Mucosa of descending colon (tissue), 3 donors: ENCODE results near the gene DOC2B. TPM values are rescaled to one million over a fixed set of nuclear protein-coding genes. Genes with fewer than 3 reads are reported as not detected.
A peak's percentile ranks its signal among the peaks of the same experiment; 100 is the strongest.
"Not testable (repeated sequence)": the region's sequence is repeated elsewhere in the genome, so short reads cannot be mapped to it uniquely, and the experiment has no call there.

ENCODE experiments used
- ATAC-seq: fragments of 200-7000 bp; cut with Tn5 transposase; one replicate; pipeline ENCODE4 v1.9.1; 2020; ENCODE audit warnings: mild to moderate bottlenecking, moderate library complexity
- DNase-seq, 3 donors: peaks; one replicate each; pipeline ENCODE4 v3.0.0-alpha.2; 2020
- H3K36me3 ChIP-seq: fragments of 200-600 bp; one replicate; pipeline ENCODE4 v1.8.0; 2021; ENCODE audit warnings: low read depth, mild to moderate bottlenecking
- H3K4me1 ChIP-seq: fragments of 200-600 bp; one replicate; pipeline ENCODE4 v1.8.0; 2021; ENCODE audit warnings: low read depth, mild to moderate bottlenecking
- H3K4me3 ChIP-seq: fragments of 200-600 bp; one replicate; pipeline ENCODE4 v1.8.0; 2021; ENCODE audit warnings: mild to moderate bottlenecking
- H3K9me3 ChIP-seq: fragments of 200-600 bp; one replicate; pipeline ENCODE4 v1.8.0; 2021; ENCODE audit warnings: mild to moderate bottlenecking
- CTCF ChIP-seq: fragments of 200-600 bp; IDR thresholded peaks from one replicate; pipeline ENCODE4 v1.8.0; 2022; ENCODE audit warnings: antibody characterized with exemption, mild to moderate bottlenecking
- intact Hi-C, 2 donors: fragments of 100-400 bp; cut with DNase I in 1 of 2; cut with micrococcal nuclease in 1 of 2; formaldehyde crosslinking; loops; one replicate each; pipeline versions ENCODE4 v1.11.0 to v1.11.1; 2022; cut with DNase I, micrococcal nuclease
- total RNA-seq, 3 donors: library from RNA; stranded (reverse); fragmentation: NEBNext Ultra II Directional in 2 of 3; extraction: Animal tissue kit (Norgen Biotek cat#: 25700) in 2 of 3; gene quantifications; one replicate each; pipeline versions ENCODE4 v1.2.1 to v1.2.4, GENCODE V29; 2021 to 2023
- donor health status: DM: no; HTN: no; CAD: no; lungs with moderate emphysema.
- donor health status: DM: no; HTN: no; CAD: no.
- donor health status: DM: no; HTN: yes; CAD: no.

DOC2B gene
- total RNA-seq, 3 donors from 2014 or later: 3.2 to 6.7 (median 4.0) TPM

- Histone ChIP-seq H3K9me3 (no peaks in the 10 kb centered on the region), H3K4me3 (no peak overlapping the region), H3K36me3 (no peaks in the 10 kb centered on the region), H3K4me1 (no peaks in the 10 kb centered on the region)
- intact Hi-C loops: no loop called here
- TF ChIP-seq CTCF: no peak
- peak in 2 of 3 donors; percentile 8 to 29 for DNase-seq
- no peak for ATAC-seq
Measured at GRCh38 chr17:227078-227945, 45.9 kb upstream of the DOC2B start.

- no peak for TF ChIP-seq CTCF
- intact Hi-C loops: no loop called here
Measured at GRCh38 chr17:226108-227077, 44.9 kb upstream of the DOC2B start.

GRCh38 chr17:225551-225950 is 44.1 kb upstream of the DOC2B start:
- no peak for TF ChIP-seq CTCF
- intact Hi-C loops: no loop called here
- DNase-seq (peak in 1 of 3 donors; percentile 28), ATAC-seq (no peak)
- Histone ChIP-seq H3K4me3 (no peak overlapping the region), H3K36me3 (no peaks in the 10 kb centered on the region), H3K9me3 (no peaks in the 10 kb centered on the region), H3K4me1 (no peaks in the 10 kb centered on the region)

More at GRCh38 chr17:226108-227077, 44.9 kb upstream of the DOC2B start:
- peak in 2 of 3 donors; percentile 5 to 7 for DNase-seq
- no peak overlapping the region for H3K4me3 ChIP-seq
- no peak for ATAC-seq
- H3K9me3 ChIP-seq: no peaks in the 10 kb centered on the region
- no peaks in the 10 kb centered on the region for H3K36me3 ChIP-seq
- H3K4me1 ChIP-seq: no peaks in the 10 kb centered on the region

DNA sequence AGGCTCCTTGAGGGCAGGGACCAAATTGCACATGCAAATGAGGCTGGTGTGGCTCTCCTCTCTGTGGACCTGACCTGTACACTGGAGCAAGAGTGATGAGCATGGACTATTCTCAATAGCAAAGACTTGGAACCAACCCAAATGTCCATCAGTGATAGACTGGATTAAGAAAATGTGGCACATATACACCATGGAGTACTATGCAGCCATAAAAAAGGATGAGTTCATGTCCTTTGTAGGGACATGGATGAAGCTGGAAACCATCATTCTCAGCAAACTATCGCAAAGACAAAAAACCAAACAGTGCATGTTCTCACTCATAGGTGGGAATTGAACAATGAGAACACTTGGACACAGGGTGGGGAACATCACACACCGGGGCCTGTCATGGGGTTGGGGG is 43.1 kb upstream of the DOC2B start:
- intact Hi-C loops, ATAC-seq, H3K4me3 ChIP-seq, H3K4me1 ChIP-seq, H3K36me3 ChIP-seq, H3K9me3 ChIP-seq, DNase-seq: not testable (repeated sequence)

DNA sequence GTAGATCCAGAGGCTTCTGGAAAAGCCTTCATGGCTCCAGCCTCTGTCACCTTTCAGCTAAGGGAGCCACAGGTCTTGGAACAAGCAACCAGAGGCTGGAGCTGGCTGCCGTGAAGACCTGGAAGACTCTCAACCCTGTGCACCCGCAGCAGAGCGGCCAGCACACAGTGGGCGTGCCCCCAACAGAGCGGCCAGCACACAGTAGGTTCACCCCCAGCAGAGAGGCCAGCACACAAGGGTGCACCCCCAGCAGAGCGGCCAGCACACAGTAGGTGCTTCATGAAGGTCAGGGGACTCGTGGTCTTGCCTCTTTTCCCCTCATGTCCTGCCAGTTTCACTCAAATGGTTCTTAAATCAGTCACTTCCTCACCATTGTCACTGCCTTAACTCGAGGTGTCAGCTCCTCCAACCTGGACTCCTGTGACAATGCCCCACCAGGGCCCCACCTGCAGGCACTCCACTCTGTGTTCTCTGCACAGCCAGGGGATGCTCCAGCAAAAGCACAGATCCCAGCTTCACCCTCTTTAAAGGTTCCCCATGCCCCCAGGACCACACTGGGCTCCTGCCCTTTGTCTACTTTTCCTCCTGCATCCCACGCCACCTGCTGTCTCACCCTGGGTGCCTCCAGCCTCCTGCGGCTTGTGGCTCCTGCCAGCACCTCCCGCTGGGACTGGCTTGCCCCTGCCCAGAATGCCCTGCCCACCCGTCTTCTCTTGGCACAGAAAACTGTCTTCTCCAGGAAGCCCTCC is 42.4 kb upstream of the DOC2B start:
- no peaks in the 10 kb centered on the region for H3K4me1 ChIP-seq
- no peak for TF ChIP-seq CTCF
- intact Hi-C loops: no loop called here
- peak; percentile 36 for ATAC-seq
- no peak overlapping the region for H3K4me3 ChIP-seq
- DNase-seq: peak in 2 of 3 donors; percentile 14 to 43
- no peaks in the 10 kb centered on the region for H3K36me3 ChIP-seq
- no peaks in the 10 kb centered on the region for H3K9me3 ChIP-seq
